ENCODE results near the gene KIF5A. TPM values are rescaled to one million over a fixed set of nuclear protein-coding genes. Genes with fewer than 3 reads are reported as not detected.
"Not testable (repeated sequence)": the region's sequence is repeated elsewhere in the genome, so short reads cannot be mapped to it uniquely, and the experiment has no call there.

Gene KIF5A
- total RNA-seq, 3 donors from 2014 or later = 0.56 to 0.98 (median 0.68) TPM

DNA sequence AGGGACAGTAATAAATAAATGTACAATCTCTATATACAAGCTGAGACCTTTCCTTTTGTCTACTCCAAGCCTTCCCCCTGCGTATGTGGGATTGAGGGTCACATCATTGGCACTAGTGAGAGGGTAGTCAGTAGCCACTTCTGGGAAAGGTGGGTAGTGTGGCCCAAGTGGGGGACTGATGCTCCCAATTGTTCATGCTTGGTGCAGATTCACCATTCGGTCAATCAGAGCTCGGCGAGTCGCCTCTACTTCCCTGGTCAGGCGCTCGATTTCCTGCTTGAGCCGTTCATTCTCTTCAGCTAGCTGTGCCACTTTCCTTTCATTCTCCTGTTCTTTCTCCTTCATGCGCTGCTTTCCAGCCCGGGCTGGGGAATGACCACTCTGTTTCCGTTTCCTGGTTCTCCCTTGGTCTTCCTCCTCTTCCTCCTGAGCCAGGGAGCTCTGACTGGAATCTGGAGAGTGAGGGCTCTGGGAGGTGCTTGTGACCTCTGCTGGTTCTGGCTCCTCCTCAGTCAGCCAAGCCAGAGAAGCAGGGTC, 33.2 kb upstream of the KIF5A start:
- Mint-ChIP-seq H3K4me3 (no peak overlapping the region), H3K36me3 (ENCODE audit: insufficient read depth) (peaks cover 63% of the 10 kb centered on the region), H3K27me3 (ENCODE audit: low read depth) (no peaks in the 10 kb centered on the region), H3K9me3 (no peaks in the 10 kb centered on the region), H3K4me1 (ENCODE audit: low read depth) (peaks cover 36% of the 10 kb centered on the region)
- ATAC-seq (no peak), DNase-seq (no peak)

DNA sequence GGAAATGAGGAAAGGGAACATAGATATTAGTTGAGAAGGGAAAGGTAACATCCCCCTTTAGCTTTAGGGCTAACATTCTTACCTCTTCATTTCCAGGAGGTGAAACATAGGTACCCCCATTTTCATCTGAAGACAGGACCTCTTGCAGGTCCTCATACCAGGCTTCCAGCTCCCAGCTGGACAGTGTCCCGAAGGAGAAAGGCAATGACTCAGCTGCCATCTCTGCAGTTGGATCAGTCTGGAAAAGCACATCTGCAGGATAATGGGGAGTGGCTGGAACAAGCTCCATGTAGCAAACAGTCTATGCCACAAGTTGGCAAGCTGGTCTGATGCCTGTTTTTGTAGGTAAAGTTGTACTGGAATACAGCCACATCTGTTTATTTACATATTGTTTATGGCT, 32.7 kb upstream of the KIF5A start:
- H3K4me3 Mint-ChIP-seq = peak overlapping the region; percentile 31

DNA sequence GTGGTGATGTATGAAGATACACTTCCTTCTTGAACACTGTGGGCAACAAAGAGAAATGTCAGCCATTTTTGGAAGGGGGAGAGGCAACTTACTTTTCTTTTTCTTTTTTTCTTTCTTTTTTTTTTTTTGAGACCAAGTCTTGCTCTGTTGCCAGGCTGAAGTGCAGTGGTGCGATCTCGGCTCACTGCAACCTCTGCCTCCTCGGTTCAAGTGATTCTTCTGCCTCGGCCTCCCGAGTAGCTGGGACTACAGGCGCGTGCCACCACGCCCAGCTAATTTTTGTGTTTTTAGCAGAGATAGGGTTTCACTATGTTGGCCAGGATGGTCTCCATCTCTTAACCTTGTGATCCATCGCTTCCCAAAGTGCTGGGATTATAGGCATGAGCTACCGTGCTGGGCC, 32.1 kb upstream of the KIF5A start:
- peaks cover 53% of the 10 kb centered on the region for H3K36me3 Mint-ChIP-seq (ENCODE audit: insufficient read depth)
- H3K27me3 Mint-ChIP-seq (ENCODE audit: low read depth) = not testable (repeated sequence)

More for the DNA sequence above, 32.7 kb upstream of the KIF5A start:
- Mint-ChIP-seq H3K9me3 (no peaks in the 10 kb centered on the region), H3K4me1 (ENCODE audit: low read depth) (peaks cover 39% of the 10 kb centered on the region), H3K27me3 (ENCODE audit: low read depth) (no peaks in the 10 kb centered on the region), H3K36me3 (ENCODE audit: insufficient read depth) (peaks cover 58% of the 10 kb centered on the region)
- DNase-seq = no peak
- ATAC-seq = no peak

DNA sequence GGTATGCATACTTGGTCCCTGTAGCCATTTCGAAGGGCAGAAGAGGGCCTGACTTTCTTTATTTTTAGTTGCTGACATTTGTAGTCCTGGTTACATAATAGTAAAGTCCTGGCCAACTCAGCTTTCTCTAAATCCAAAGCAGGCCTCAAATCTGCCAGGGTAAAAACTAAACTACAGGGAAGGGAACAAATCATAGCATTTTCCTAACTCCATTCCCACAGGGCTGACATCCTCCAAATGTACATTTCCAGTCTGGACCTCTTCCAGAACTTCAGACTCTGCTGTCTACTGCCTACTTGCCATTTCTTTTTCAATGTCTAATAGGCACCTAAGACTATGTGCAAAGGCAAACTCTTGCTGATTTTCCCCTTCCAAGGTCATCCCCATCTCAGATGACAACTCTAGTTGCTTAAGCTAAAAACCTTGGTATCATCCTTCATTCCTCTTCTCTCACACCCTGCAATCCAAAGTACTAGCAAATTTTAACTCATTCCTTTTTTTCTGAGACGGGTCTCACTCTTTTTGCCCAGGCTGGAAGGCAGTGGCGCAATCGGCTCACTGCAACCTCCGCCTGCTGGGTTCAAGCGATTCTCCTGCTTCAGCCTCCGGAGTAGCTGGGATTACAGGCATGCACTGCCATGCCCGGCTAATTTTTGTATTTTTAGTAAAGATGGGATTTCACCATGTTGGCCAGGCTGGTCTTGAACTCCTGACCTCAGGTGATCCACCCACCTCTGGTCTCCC, 31.5 kb upstream of the KIF5A start:
- H3K4me1 Mint-ChIP-seq (ENCODE audit: low read depth) = peaks cover 44% of the 10 kb centered on the region
- no peaks in the 10 kb centered on the region for H3K27me3 Mint-ChIP-seq (ENCODE audit: low read depth)
- peak overlapping the region; percentile 97 for H3K4me3 Mint-ChIP-seq
- DNase-seq = no peak
- H3K9me3 Mint-ChIP-seq = no peaks in the 10 kb centered on the region
- peaks cover 48% of the 10 kb centered on the region for H3K36me3 Mint-ChIP-seq (ENCODE audit: insufficient read depth)
- ATAC-seq = no peak

More for the DNA sequence above, 32.1 kb upstream of the KIF5A start:
- Mint-ChIP-seq H3K4me3 (peak overlapping the region; percentile 97), H3K4me1 (ENCODE audit: low read depth) (peaks cover 41% of the 10 kb centered on the region)
- not testable (repeated sequence) for ATAC-seq, DNase-seq, H3K9me3 Mint-ChIP-seq

DNA sequence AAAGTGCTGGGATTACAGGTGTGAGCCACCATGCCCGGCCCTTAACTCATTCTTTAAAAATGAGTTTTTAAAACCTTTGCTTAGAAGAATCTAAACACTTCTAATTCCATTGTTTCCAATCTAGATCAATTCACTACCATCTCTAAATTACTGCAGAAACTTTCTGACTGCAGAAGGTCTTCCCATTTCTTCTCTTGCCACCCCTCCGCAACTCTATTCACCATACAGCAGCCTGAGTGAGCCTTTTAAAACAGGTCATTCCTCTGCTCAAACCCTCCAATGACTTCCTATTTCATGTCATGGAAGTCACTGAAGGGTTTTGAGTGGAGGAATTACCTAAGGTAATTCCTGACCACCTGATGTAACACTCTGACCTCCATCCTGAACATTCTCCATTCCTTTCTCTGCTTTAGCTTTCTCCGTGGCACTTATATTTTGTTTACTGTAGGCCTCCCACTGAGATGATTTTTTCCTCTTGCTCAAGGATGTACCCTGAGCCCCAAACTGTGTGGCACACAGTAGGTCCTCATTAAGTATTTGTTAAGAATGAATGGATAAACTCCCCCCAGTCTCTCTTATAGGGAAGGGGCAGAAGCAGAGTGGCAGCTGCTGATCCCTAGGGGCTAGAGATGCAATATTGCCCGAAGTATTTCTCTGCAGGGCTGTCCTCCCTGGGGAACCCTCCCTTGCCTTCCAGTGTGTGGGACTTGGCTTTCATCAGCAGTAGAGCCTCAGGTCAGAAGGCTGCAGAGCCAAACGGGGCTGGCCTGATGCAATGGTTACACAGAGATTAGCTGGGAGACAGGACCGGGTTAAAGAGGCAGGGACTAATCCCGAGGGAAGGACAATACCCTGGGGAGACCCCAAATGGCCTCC, 30.7 kb upstream of the KIF5A start:
- no peak for ATAC-seq
- Mint-ChIP-seq H3K9me3 (no peaks in the 10 kb centered on the region), H3K36me3 (ENCODE audit: insufficient read depth) (peaks cover 43% of the 10 kb centered on the region), H3K27me3 (ENCODE audit: low read depth) (no peaks in the 10 kb centered on the region), H3K4me3 (peak overlapping the region; percentile 97), H3K4me1 (ENCODE audit: low read depth) (peaks cover 52% of the 10 kb centered on the region)
- DNase-seq = no peak

DNA sequence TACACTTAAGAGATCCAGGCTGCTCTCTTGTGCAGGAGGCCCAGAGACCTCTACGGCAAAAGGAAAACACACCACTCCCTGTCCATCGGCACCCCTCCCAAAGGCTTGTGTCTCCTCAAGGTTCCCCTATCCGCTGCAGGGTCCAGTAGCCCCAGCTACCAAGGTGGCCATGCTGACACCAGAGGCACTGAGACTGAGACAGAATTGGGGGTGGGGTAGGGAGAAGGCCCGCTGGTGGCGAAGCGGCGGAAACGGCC, 30.1 kb upstream of the KIF5A start:
- H3K4me1 Mint-ChIP-seq (ENCODE audit: low read depth) = peaks cover 58% of the 10 kb centered on the region
- peaks cover 42% of the 10 kb centered on the region for H3K36me3 Mint-ChIP-seq (ENCODE audit: insufficient read depth)
- no peaks in the 10 kb centered on the region for H3K27me3 Mint-ChIP-seq (ENCODE audit: low read depth)
- no peaks in the 10 kb centered on the region for H3K9me3 Mint-ChIP-seq
- H3K4me3 Mint-ChIP-seq = peak overlapping the region; percentile 97
- DNase-seq (peak; percentile 19), ATAC-seq (no peak)

DNA sequence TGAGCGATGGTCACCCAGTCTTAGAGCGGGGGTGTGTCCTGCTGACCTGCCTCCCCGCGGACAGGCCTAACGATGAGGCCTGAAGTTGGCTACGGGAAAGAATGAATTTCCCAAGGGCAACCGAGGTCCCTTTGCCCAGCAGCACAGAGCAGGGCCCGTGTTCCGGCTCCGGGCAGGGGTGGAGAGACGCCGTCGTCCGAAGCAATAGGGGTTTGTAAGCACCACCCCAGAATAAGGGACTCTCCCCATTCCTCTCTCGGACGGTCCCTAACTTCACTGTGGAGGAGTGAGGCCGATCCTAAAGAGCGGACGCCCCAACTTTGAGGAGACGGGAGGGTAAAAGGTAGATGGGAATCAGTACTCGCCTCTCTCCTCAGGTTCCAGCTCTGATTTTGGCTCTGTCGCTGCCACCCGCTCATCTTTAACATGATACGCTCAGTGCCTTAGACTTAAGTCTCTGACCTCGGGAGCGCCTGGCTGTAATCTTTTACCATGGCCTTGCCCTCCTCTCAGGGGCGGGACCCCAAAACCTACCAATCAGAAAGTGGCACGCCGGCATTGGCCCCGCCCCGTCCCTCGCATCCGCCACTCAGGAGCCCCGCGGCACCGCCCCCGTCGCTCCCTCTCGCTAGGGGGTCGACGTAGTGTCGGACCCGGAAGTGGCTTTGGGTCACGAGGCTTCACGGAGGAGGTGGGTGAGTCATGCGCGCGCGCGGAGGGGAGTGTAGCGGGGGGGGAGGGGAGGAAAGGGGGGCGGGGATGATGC, 29.6 kb upstream of the KIF5A start, which contains the start of gene DDIT3:
DDIT3 (minus strand) TSS at position 462 of the 766 bp plus-strand sequence. CDS start 3,108 bp downstream, outside the sequence.
- Mint-ChIP-seq H3K27me3 (ENCODE audit: low read depth) (no peaks in the 10 kb centered on the region), H3K4me3 (peak within 1 kb of the TSS; percentile 97), H3K36me3 (ENCODE audit: insufficient read depth) (peaks cover 41% of the 10 kb centered on the region), H3K9me3 (no peaks in the 10 kb centered on the region), H3K4me1 (ENCODE audit: low read depth) (peaks cover 58% of the 10 kb centered on the region)
- peak; percentile 81 to 82 for ATAC-seq
- peak; percentile 100 for DNase-seq

DNA sequence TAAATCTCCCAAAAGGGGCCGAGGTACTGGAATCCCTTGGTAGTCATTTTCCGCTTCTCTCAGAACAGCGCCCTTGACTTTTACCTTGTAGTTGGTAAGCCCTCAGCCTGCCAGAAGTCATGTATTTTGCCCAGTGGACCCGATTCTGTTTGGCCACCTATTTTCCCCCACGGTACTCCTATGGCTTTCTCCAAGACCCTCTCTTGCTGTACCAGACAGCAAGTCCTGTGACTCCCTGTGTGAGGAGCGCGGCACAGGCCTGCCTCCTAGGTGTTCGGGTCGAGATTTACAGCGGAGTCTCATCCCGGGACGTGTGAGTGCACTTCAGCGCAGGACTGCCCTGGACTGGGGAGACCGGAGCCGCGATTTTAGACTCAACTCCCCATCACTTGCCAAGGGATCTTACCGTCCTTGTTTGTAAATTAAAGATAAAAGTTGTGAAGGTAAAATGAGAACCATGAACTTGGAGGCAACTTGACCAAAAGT, 28.3 kb upstream of the KIF5A start:
- Mint-ChIP-seq H3K9me3 (no peaks in the 10 kb centered on the region), H3K4me1 (ENCODE audit: low read depth) (peaks cover 58% of the 10 kb centered on the region), H3K27me3 (ENCODE audit: low read depth) (no peaks in the 10 kb centered on the region), H3K4me3 (peak overlapping the region; percentile 87), H3K36me3 (ENCODE audit: insufficient read depth) (peaks cover 29% of the 10 kb centered on the region)
- DNase-seq = peak; percentile 14
- no peak for ATAC-seq

DNA sequence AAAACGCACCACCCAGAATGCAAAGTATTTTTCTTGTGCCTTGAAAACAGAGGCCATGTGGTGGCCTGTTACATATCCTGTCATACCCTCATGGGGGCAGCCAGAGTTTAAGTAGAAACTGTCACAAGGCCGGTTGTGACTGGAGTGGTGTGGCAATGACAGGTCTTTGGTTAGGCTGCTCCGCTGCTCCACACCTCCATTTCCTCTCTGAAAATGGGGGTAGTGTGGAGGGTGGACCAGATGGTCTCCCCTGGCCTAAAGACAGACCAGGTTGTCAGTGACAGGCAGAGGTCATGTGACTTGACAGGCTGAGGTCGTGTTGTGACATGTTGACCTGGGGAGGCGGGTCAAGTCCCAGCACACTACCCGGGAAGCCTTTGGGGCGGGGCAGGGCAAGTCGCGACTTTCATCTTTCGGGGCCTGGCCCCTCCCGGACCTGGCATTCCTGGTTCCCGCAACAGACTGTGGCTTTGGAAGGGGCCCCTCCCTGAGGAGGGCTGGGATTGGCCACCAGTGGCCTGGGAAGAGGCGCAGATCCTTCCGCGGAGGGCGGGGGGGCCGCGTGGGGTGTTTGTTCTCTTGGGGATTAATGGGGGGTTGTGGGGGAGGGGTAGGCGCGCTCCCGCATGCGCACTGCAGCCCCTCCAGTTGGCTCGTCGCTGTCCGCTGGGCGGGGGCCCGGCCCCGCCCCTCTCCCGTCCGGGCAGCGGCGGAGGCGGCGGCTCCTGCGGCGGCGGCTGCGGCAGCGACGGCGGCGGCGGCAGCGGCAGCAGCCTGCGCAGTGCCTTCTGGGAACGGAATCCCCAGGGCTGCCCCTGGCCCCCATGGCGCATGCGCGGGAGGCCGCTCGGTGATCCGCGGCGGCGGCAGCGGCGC, 27.6 kb upstream of the KIF5A start, which contains the start of gene MBD6:
MBD6 (plus strand) TSS at position 814 of the 876 bp plus-strand sequence. CDS start 1,480 bp downstream, outside the sequence.
- H3K27me3 Mint-ChIP-seq (ENCODE audit: low read depth) = no peaks in the 10 kb centered on the region
- ATAC-seq (peak; percentile 31 to 33), DNase-seq (peak; percentile 87)
- peaks cover 54% of the 10 kb centered on the region for H3K4me1 Mint-ChIP-seq (ENCODE audit: low read depth)
- peak within 1 kb of the TSS; percentile 92 for H3K4me3 Mint-ChIP-seq
- peaks cover 23% of the 10 kb centered on the region for H3K36me3 Mint-ChIP-seq (ENCODE audit: insufficient read depth)
- no peaks in the 10 kb centered on the region for H3K9me3 Mint-ChIP-seq

DNA sequence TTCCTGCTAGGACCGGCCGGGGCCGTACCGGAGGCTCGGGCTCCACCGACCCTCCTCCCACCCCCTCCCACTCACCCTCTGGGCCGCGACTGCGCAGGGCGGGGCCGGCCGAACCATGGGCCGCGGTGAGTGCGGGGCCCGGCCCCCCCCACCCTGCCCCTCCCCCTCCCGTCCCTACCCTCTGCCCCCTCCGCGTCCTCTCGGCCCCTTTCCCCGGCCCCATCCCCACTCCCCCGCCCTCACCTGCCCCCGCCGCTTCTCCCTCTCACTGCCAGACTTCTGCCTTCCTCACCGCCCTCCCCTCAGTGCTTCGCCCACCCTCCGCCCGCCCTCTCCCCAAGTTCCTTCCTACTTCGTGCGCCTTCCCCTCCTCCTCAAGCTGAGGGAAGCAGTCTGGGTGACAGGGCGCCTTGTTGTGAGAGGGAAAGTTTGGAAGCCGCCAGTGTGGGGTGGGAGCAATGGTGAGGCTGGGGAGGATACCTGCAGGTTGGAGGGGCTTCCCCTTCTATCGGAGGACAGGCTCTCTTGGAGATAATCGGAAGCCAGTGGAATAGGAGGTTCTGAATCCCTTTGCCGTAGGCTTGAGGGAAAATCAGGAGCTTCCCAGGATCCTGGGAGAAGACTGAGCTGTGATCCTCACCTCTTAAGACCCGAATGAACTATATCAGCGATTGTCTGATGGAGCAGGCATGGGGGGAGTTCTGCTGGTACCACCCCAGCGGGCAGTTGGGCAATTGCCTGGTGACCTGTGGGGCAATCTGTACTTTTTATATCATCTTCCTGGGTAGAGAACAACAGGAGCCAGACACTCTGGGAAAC, 26.7 kb upstream of the KIF5A start:
- DNase-seq (peak; percentile 46), ATAC-seq (no peak)
- H3K27me3 Mint-ChIP-seq (ENCODE audit: low read depth) = no peaks in the 10 kb centered on the region
- peaks cover 47% of the 10 kb centered on the region for H3K4me1 Mint-ChIP-seq (ENCODE audit: low read depth)
- peaks cover 17% of the 10 kb centered on the region for H3K36me3 Mint-ChIP-seq (ENCODE audit: insufficient read depth)
- no peaks in the 10 kb centered on the region for H3K9me3 Mint-ChIP-seq
- H3K4me3 Mint-ChIP-seq = peak overlapping the region; percentile 92

DNA sequence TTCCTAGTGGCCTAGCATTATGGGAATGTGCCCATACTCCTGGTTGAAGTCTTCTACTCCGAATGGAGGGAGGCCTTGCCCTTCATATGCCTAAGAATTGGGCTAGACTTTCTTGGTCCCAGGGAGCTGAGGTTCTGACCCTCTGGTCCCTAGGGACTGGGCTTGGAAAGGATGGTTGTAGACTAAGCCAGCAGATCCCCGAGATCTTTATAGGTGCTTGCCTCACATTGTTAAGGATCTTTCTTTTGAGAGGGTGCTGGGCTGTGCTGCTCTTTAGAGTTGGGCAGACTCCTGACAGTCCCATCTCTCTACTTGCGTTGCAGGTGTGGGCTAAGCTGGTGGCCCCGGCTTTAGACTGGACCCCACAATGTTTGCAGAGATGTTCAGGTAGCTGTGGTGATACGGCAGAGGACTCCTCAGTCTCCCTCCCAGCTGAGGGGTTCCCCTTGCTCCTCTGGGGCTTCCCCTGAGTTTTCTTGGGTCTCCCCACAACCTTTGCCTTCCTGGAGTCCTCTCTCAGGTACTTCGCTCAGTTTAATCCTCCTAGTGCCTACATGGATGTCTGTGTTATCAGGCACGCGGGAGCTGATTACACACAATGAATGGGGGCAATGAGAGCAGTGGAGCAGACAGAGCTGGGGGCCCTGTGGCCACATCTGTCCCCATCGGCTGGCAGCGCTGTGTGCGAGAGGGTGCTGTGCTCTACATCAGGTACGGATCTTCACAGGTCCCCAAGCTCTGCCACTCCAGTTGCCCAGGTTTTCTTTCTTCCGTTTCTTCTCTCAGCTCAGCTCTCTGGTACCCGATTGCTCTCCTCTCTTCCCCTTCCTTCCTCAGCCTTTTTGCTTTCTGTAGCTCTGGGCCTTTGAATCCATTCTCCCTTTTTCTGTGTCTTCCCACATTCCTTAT, 25.9 kb upstream of the KIF5A start:
- no peak for ATAC-seq
- no peaks in the 10 kb centered on the region for H3K9me3 Mint-ChIP-seq
- H3K36me3 Mint-ChIP-seq (ENCODE audit: insufficient read depth) = peaks cover 12% of the 10 kb centered on the region
- peak overlapping the region; percentile 92 for H3K4me3 Mint-ChIP-seq
- H3K4me1 Mint-ChIP-seq (ENCODE audit: low read depth) = peaks cover 38% of the 10 kb centered on the region
- DNase-seq = no peak
- no peaks in the 10 kb centered on the region for H3K27me3 Mint-ChIP-seq (ENCODE audit: low read depth)
